D721Med (cell line): Measurements from ENCODE around the gene TTLL1.

Experiments
- DNase-seq: peaks from one replicate; pipeline ENCODE4 v3.0.0; 2011; ENCODE audit warnings: low spot score; ENCODE audit not compliant: insufficient read length
- FAIRE-seq: peaks from 2 replicates; lab custom pipeline; 2011; peaks lifted over from hg19 to GRCh38; lab: Jason Lieb, UNC
- CTCF ChIP-seq: IDR thresholded peaks from 2 replicates; pipeline ENCODE4 v1.5.1; 2012; ENCODE audit warnings: mild to moderate bottlenecking, control low read depth; ENCODE audit not compliant: insufficient read depth; ENCODE audit errors: missing control alignments

The TTLL1 gene

DNA sequence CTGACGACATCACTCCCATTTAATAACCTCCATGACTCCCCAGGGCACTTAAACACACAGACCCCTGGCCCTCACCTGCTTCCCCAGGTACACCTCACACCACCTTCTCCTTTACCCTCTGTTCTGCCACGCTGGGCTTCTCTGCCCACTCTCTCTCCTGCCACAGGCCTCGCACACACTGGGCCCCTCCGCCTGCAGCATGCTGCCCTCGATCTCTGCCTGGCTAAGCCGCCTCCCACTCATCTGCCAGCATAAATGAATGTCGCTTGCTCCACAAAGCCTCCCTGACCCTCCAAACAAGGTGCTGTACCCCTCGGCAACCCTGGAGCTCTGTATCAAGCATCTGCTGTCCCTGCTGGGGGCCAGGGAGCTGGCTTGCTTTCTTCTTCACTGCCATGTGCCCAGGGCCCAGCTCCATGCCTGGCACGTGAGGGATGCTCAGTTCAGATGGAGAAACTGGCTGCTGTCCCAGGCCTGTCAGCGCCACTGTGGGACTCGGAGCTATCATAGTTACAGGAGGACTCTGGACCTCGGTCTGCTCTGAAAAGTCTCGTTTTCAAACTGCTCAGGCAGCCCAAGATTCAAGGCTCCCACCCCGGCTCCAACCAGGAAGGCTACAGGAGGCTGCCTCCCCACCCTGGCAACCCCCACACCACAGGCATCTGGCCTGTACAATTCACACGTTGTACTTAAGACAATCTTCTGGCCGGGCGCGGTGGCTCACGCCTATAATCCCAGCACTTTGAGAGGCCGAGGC, 11.9 kb downstream of the TTLL1 start:
- TF ChIP-seq CTCF: no peak

DNA sequence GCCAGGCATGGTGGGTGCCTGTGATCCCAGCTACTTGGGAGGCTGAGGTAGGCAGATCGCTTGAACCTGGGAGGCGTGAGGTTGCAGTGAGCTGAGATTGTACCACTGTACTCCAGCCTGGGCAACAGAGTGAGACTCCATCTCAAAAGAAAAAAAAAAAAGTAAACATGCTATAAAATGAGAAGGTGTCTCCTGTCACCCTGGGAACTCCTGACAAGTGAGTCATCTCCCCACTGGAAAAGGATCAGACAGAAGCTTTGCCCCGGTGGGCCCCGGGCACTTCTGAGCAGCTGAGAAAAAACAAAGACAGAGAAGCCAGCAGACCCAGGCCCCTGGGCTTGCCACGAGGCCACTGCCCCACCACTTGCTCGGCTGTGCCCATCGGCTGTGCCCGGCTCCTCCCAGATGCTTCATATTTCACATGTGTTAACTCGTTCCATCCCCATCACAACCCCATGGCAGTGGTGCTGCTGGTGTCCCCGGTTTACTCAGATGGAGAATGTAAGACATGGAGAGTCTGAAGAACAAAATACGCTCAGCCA, 22.3 kb downstream of the TTLL1 start:
- DNase-seq: no peak
- TF ChIP-seq CTCF: no peak
- FAIRE-seq: no peak

More for the DNA sequence above, 11.9 kb downstream of the TTLL1 start:
- FAIRE-seq: no peak
- DNase-seq: no peak

- FAIRE-seq: no peak
- DNase-seq: no peak
- TF ChIP-seq CTCF: no peak
Observed at GRCh38 chr22:43066134-43066533, 23.1 kb downstream of the TTLL1 start.

DNA sequence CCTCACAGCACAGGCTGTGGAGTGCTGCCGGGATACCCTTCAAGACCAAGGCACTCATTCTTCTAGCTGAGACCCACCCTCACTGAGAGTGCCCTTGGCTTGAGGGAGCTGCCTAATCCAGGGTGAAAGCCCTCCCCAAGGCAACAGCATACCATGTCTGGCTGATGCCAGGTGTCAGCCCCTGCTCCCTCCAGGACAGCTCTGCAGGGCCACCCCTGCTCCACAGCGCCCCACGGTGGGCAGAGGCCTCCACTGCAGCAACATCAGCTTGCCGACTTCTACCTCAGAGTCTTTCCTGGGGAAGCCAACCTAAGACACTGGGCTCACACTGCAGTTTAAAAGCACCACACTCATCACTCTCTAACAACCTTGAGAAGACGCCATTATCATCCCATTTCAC, 29.0 kb downstream of the TTLL1 start:
- no peak for FAIRE-seq
- TF ChIP-seq CTCF: peak; percentile 69

DNA sequence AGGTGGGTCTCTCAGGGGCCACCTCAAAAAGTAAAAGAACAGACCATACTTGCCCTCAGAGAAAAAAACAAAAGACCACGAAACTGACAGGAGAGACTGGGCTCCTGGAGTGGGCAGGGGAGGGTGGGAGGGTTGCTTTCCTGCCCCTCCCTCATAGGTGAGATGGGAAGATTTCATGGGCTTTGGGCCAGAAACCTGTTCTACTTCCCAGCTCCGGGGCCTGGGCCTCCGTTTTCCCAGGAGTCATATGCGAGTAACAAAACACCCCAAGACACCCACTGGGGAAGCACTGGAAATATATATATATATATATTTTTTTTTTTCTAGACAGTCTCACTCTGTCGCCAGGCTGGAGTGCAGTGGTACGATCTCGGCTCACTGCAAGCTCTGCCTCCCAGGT, 31.6 kb downstream of the TTLL1 start:
- no peak for TF ChIP-seq CTCF
- FAIRE-seq: no peak
- DNase-seq: no peak

More for the DNA sequence above, 29.0 kb downstream of the TTLL1 start:
- peak; percentile 32 for DNase-seq

DNA sequence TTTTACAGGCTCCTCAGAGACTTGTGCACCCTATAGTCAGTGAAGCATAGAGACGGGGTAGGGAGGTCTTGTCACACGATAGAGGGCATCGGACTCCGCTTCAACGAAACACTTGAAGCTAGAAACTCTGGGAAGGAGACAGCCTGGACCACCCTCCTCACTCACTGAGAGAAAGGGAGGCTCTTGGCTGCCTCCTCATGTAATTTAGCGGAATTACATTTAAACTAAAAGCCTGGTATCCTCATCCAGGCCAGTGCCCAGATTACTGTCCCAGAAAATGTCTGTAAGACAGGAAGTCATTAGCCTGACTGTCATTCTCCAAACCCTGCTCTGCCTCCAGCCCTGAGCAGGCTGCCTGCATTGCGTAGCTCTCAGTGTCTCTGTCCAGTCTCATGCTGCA, 36.0 kb downstream of the TTLL1 start:
- FAIRE-seq (no peak), DNase-seq (no peak)
- TF ChIP-seq CTCF: peak; percentile 25

GRCh38 chr22:43050995-43051394, 38.2 kb downstream of the TTLL1 start:
- no peak for TF ChIP-seq CTCF
- no peak for DNase-seq
- FAIRE-seq: no peak
